Measurements from ENCODE around the gene MTHFD1L.

The MTHFD1L gene

GRCh38 chr6:150899231-150899630, 33.7 kb downstream of the MTHFD1L start:
- no peak for DNase-seq

- no peak for DNase-seq
These were observed 34.5 kb downstream of the MTHFD1L start for GRCh38 chr6:150900049-150900448.

DNA sequence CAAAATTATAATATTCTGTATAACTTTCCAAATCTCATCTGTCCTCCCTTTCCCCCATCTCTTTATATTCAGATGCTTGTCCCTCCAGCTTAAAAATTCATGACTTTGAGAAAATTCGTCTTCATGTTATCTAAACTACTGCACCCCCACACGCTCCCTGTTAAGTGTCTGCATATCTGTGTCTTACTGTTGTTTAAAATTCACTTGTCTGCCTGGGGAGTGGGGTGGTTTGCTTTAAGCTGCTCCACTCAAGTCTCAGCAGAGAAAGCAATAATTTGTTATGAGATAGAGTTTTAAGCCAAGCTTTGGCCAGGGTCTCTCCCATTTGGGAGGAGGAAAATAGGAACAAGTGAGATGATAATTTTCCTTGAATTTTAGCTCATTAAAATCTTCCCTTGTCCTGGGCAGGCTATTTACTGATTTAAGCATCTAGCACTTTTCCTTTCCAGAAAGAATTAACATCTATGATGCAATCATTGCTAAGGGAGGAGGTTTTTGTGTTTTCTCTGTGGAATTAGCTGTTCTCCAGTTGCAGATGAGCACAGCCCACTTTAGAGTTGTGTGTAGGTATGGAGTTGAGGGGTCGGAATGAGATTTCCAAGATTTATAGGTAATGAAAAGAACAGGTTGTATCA, 36.8 kb downstream of the MTHFD1L start:
- DNase-seq: no peak

DNA sequence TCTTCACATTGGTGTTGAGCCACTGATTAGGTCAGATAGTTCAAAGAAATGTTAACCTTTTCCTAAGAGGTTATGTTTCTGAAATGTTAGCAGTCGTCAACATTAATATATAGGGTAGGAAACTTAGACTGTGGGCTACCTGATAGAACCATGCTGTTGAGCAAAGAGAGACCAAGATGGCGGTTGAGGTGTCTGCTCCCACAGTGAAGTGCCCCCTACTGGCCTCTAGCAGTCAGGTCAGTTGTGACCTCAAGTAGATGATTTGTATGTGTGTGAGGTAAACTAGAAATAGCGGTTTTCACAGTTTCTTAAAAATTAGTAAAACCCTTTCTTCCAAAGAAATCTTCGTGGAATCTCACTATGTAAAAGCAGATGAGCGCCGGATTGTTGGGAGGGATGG, 40.3 kb downstream of the MTHFD1L start:
- DNase-seq: no peak

- DNase-seq: no peak
These were observed 41.3 kb downstream of the MTHFD1L start for GRCh38 chr6:150906641-150907326.

GRCh38 chr6:150907383-150907782, 41.9 kb downstream of the MTHFD1L start:
- DNase-seq: no peak

DNA sequence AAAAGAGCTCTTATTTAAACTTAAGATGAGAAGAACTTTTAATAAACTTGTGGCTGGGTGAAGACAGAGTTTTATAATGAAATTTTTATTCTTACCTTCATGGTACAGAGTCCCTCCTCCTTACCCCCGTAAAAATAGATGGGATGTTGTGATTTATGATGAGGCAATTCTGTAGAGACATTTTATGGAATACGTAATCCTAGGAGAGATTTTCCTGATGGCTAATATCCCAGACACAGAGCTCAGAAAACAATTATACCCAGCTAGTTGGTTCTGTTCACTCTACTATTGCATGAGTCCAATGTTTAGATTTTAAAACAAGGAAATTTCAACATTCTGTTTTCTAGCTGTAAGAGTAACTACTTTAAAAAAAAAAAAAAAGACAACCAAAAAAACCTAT, 43.4 kb downstream of the MTHFD1L start:
- no peak for DNase-seq

- no peak for DNase-seq
These were observed 45.1 kb downstream of the MTHFD1L start for GRCh38 chr6:150910561-150910960.

- DNase-seq: no peak
These were observed 48.9 kb downstream of the MTHFD1L start for GRCh38 chr6:150914372-150914771.

GRCh38 chr6:150915131-150915879, 49.8 kb downstream of the MTHFD1L start:
- no peak for DNase-seq

- DNase-seq: no peak
These were observed 50.4 kb downstream of the MTHFD1L start for GRCh38 chr6:150915880-150916265.

DNA sequence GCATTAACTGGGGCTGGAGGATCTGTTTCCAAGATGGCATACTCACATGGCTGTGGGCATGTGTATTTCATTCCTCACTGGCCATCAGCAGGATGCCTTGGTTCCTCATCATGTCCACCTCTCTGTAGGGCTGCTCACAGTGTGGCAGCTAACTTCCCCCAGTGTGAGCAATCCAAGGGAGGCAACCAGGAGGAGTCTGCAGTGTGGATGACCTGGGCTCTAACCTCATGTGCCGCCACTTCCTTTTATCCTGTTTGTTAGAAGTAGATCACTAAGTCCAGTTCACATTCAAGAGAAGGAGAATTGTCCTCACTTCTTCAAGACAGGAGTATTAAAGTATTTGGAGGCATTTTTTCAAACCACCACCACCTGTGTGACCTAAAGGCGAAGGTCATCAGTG, 54.4 kb downstream of the MTHFD1L start:
- DNase-seq: no peak

GRCh38 chr6:150922137-150922536, 56.6 kb downstream of the MTHFD1L start:
- no peak for DNase-seq

- DNase-seq: no peak
These were observed 59.5 kb downstream of the MTHFD1L start for GRCh38 chr6:150924808-150925589.

- DNase-seq: no peak
These were observed 60.1 kb downstream of the MTHFD1L start for GRCh38 chr6:150925590-150925928.

DNA sequence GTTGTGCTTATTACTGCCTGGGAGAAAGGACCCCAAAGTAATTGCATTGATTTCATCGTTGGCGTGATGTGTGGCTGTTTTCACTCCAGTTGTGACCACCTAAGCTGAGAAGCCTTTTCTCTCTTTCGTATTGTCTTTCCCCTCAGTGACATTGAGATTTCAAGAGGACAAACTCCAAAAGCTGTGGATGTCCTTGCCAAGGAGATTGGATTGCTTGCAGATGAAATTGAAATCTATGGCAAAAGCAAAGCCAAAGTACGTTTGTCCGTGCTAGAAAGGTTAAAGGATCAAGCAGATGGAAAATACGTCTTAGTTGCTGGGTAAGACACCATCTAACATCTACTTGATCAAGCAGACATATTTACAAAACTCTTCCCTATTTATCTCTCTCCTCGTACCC, 60.5 kb downstream of the MTHFD1L start:
- DNase-seq: no peak

DNA sequence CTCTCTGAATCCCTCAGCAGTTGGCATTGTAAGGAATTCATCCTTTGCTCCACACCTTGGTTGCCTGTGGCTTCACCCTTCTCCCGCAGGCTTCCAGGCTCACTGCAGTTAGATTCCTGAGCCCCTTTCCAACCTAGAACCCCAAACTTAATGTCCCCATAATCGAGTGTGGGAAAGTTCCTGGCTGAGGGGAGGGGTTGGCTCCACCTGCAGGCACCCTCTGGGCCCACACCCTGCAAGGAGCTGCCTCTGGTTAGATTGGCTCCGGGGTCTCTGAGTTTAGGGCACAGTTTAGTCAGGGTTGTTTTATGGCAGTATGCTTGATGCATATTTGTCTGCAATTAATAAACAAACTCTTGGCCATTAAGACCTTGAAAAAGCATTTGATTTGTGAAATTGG, 63.4 kb downstream of the MTHFD1L start:
- no peak for DNase-seq

GRCh38 chr6:150929416-150929815, 63.9 kb downstream of the MTHFD1L start:
- DNase-seq: no peak

DNA sequence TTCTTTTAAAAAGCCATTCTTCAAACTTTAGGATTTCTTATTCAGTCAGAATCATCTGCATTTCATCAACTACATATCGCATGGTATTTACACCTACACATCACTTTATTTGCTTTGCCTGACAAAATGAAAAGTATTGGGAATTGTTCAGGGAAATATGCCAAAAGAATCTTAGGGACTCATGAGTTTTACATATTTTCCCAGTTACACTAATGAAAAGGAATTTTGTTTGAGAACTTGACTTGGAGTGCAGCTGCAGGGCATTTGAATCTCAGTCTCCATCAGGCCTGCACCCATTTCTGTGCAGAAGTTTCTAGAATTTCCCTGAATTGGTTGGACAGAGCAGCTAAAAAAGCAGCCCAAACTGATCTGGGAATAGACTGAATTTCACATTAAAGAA, 65.3 kb downstream of the MTHFD1L start:
- no peak for DNase-seq

GRCh38 chr6:150931405-150931804, 65.9 kb downstream of the MTHFD1L start:
- no peak for DNase-seq

- no peak for DNase-seq
These were observed 67.5 kb downstream of the MTHFD1L start for GRCh38 chr6:150932996-150933395.

GRCh38 chr6:150934380-150934779, 68.9 kb downstream of the MTHFD1L start:
- DNase-seq: no peak

DNA sequence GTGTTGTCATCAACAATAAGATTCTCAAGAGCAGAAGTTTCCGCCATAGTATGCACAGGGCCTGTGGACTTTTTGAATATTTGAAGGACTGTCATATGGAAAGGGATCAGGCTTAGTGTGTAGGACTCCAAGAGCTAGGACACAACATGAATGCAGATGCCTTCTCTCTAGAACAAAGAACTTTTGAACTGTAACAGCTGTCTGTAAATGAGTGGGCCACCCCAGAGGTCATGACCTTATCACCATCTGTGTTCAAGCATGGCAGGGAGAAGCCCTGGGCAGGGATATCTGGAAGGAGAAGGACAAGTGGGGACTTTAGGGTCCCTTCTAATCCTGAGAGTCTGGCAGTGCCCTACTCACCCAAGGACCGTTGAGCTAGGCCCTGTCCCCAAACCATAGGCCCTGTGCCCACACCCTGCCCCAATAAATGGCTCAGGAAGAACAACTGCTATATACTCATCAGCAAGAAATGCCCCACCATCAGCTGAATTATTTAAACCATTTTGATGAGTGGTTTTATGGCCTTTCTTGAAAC, 70.6 kb downstream of the MTHFD1L start:
- no peak for DNase-seq

All from SHP77 (cell line).